GM23338 (cell line): ENCODE results near the gene LRBA. TPM values are rescaled to one million over a fixed set of nuclear protein-coding genes. Genes with fewer than 3 reads are reported as not detected.

Source experiments
- ATAC-seq: fragments of 200-7000 bp; cut with Tn5 transposase; 3 replicates; pipeline ENCODE4 v1.9.1; 2020
- DNase-seq: peaks from one replicate; pipeline ENCODE4 v3.0.0-alpha.2; 2015; ENCODE audit warnings: low spot score
- H2AFZ ChIP-seq: fragments of 200-600 bp; sonication (generic); 2 replicates; pipeline ENCODE4 v1.8.0; 2016; ENCODE audit warnings: antibody characterized with exemption, mild to moderate bottlenecking, moderate library complexity
- H3F3A ChIP-seq: fragments of 200-600 bp; sonication (generic); replicated peaks from 2 replicates; pipeline ENCODE4 v1.8.0; 2017; ENCODE audit warnings: antibody characterized with exemption, mixed run types, low read depth
- H3K27ac ChIP-seq: fragments of 200-600 bp; sonication (generic); 2 replicates; pipeline ENCODE4 v1.6.1; 2016; ENCODE audit warnings: low read depth
- H3K27me3 ChIP-seq: fragments of 200-600 bp; sonication (generic); 2 replicates; pipeline ENCODE4 v1.8.0; 2016; ENCODE audit warnings: mild to moderate bottlenecking, mixed run types, moderate library complexity; ENCODE audit not compliant: insufficient read depth
- H3K36me3 ChIP-seq: fragments of 200-600 bp; sonication (generic); 2 replicates; pipeline ENCODE4 v1.8.0; 2016; ENCODE audit warnings: mild to moderate bottlenecking; ENCODE audit not compliant: insufficient read depth
- H3K4me1 ChIP-seq: fragments of 200-600 bp; sonication (generic); 2 replicates; pipeline ENCODE4 v1.8.0; 2016; ENCODE audit warnings: mild to moderate bottlenecking, moderate library complexity; ENCODE audit not compliant: insufficient read depth
- H3K4me2 ChIP-seq: fragments of 200-600 bp; sonication (generic); 2 replicates; pipeline ENCODE4 v1.7.1; 2017; ENCODE audit warnings: mixed run types
- H3K4me3 ChIP-seq: fragments of 200-600 bp; sonication (generic); 2 replicates; pipeline ENCODE4 v1.6.1; 2016; ENCODE audit warnings: mixed run types
- H3K79me2 ChIP-seq: fragments of 200-600 bp; sonication (generic); replicated peaks from 2 replicates; pipeline ENCODE4 v1.8.0; 2017; ENCODE audit warnings: mild to moderate bottlenecking; ENCODE audit not compliant: insufficient read depth
- H3K9me2 ChIP-seq: fragments of 200-600 bp; sonication (generic); 2 replicates; pipeline ENCODE4 v1.8.0; 2017; ENCODE audit not compliant: insufficient read depth
- H4K20me1 ChIP-seq: fragments of 200-600 bp; sonication (generic); replicated peaks from 2 replicates; pipeline ENCODE4 v1.8.0; 2017; ENCODE audit warnings: mild to moderate bottlenecking; ENCODE audit not compliant: insufficient read depth
- H3K27ac Mint-ChIP-seq: 2 replicates; pipeline ENCODE4 v1.8.0; 2020; ENCODE audit warnings: inconsistent platforms, mild to moderate bottlenecking, moderate library complexity, mixed read lengths
- H3K27me3 Mint-ChIP-seq: 3 replicates; pipeline ENCODE4 v1.8.0; 2022; ENCODE audit warnings: low read depth, mild to moderate bottlenecking, moderate library complexity, mixed read lengths, inconsistent platforms; ENCODE audit not compliant: insufficient read depth, poor library complexity
- H3K36me3 Mint-ChIP-seq: 3 replicates; pipeline ENCODE4 v1.8.0; 2021; ENCODE audit warnings: low read depth, mild to moderate bottlenecking, inconsistent platforms, moderate library complexity, mixed read lengths
- H3K4me1 Mint-ChIP-seq: 3 replicates; pipeline ENCODE4 v1.8.0; 2020; ENCODE audit warnings: mild to moderate bottlenecking, inconsistent platforms, mixed read lengths
- H3K4me3 Mint-ChIP-seq: 3 replicates; pipeline ENCODE4 v1.8.0; 2021; ENCODE audit warnings: moderate library complexity, mild to moderate bottlenecking, inconsistent platforms, mixed read lengths
- H3K9me3 Mint-ChIP-seq: 3 replicates; pipeline ENCODE4 v1.8.0; 2020; ENCODE audit warnings: moderate library complexity, mild to moderate bottlenecking, inconsistent platforms, mixed read lengths
- EZH2phosphoT487 ChIP-seq: fragments of 200-600 bp; sonication (generic); IDR thresholded peaks from one replicate; pipeline ENCODE4 v1.8.1; 2018; ENCODE audit warnings: antibody characterized with exemption; ENCODE audit not compliant: unreplicated experiment
- JUNB ChIP-seq: IDR thresholded peaks from one replicate; pipeline ENCODE4 v1.6.1; 2016; ENCODE audit warnings: antibody characterized with exemption; ENCODE audit not compliant: unreplicated experiment
- POLR2AphosphoS5 ChIP-seq: IDR thresholded peaks from 2 replicates; pipeline ENCODE4 v1.6.1; 2016; ENCODE audit warnings: antibody characterized with exemption, low read depth
- ZNF331 ChIP-seq: fragments of 250-450 bp; sonication (Bioruptor Pico); IDR thresholded peaks from 2 replicates; pipeline ENCODE4 v1.5.0; 2020; ENCODE audit warnings: low read depth, mild to moderate bottlenecking, moderate library complexity
- polyA plus RNA-seq: library from polyadenylated mRNA; unstranded; fragments of >200 nt; fragmentation: Nextera tagmentation; extraction: Ambion mirVana; gene quantifications from 2 replicates; pipeline ENCODE4 v1.2.1, GENCODE V29; 2016
- total RNA-seq: library from RNA; depleted of rRNA; stranded (reverse); fragments of >200 nt; shearing (Covaris generic); gene quantifications from 2 replicates; pipeline ENCODE4 v1.2.3, GENCODE V29; 2014
- TF ChIP-seq, protein P1 (sequence below): fragments of 250-450 bp; sonication (Bioruptor Pico); IDR thresholded peaks from 2 replicates; pipeline ENCODE4 v1.5.0; 2020; ENCODE audit warnings: mild to moderate bottlenecking, moderate library complexity
- TF ChIP-seq, protein P2 (sequence below): IDR thresholded peaks from one replicate; pipeline ENCODE4 v1.6.1; 2018; ENCODE audit warnings: antibody characterized with exemption; ENCODE audit not compliant: unreplicated experiment

Gene LRBA
- total and polyA plus RNA-seq, 2 experiments from 2014 or later, result 23.3 to 126 TPM

DNA sequence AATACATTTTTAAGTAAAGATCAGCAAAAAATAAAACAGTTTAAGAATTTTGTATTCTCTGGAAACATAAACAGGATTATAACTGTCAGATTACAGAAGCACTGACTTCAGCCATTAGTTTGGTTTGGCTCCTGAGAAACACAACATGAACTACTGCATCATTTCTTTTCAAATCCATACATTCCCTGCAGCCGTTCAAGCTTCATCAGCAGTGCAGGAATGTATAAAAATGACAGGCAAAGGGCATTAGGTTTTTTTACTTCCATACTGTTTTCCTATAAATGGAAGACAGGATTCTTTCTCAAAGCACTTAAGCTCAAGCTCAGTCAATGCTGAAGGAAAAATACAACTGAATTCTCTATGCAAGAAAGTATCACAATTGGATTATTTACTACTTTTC lies 437.3 kb downstream of the LRBA start (continued):
- TF ChIP-seq, protein P1, sequence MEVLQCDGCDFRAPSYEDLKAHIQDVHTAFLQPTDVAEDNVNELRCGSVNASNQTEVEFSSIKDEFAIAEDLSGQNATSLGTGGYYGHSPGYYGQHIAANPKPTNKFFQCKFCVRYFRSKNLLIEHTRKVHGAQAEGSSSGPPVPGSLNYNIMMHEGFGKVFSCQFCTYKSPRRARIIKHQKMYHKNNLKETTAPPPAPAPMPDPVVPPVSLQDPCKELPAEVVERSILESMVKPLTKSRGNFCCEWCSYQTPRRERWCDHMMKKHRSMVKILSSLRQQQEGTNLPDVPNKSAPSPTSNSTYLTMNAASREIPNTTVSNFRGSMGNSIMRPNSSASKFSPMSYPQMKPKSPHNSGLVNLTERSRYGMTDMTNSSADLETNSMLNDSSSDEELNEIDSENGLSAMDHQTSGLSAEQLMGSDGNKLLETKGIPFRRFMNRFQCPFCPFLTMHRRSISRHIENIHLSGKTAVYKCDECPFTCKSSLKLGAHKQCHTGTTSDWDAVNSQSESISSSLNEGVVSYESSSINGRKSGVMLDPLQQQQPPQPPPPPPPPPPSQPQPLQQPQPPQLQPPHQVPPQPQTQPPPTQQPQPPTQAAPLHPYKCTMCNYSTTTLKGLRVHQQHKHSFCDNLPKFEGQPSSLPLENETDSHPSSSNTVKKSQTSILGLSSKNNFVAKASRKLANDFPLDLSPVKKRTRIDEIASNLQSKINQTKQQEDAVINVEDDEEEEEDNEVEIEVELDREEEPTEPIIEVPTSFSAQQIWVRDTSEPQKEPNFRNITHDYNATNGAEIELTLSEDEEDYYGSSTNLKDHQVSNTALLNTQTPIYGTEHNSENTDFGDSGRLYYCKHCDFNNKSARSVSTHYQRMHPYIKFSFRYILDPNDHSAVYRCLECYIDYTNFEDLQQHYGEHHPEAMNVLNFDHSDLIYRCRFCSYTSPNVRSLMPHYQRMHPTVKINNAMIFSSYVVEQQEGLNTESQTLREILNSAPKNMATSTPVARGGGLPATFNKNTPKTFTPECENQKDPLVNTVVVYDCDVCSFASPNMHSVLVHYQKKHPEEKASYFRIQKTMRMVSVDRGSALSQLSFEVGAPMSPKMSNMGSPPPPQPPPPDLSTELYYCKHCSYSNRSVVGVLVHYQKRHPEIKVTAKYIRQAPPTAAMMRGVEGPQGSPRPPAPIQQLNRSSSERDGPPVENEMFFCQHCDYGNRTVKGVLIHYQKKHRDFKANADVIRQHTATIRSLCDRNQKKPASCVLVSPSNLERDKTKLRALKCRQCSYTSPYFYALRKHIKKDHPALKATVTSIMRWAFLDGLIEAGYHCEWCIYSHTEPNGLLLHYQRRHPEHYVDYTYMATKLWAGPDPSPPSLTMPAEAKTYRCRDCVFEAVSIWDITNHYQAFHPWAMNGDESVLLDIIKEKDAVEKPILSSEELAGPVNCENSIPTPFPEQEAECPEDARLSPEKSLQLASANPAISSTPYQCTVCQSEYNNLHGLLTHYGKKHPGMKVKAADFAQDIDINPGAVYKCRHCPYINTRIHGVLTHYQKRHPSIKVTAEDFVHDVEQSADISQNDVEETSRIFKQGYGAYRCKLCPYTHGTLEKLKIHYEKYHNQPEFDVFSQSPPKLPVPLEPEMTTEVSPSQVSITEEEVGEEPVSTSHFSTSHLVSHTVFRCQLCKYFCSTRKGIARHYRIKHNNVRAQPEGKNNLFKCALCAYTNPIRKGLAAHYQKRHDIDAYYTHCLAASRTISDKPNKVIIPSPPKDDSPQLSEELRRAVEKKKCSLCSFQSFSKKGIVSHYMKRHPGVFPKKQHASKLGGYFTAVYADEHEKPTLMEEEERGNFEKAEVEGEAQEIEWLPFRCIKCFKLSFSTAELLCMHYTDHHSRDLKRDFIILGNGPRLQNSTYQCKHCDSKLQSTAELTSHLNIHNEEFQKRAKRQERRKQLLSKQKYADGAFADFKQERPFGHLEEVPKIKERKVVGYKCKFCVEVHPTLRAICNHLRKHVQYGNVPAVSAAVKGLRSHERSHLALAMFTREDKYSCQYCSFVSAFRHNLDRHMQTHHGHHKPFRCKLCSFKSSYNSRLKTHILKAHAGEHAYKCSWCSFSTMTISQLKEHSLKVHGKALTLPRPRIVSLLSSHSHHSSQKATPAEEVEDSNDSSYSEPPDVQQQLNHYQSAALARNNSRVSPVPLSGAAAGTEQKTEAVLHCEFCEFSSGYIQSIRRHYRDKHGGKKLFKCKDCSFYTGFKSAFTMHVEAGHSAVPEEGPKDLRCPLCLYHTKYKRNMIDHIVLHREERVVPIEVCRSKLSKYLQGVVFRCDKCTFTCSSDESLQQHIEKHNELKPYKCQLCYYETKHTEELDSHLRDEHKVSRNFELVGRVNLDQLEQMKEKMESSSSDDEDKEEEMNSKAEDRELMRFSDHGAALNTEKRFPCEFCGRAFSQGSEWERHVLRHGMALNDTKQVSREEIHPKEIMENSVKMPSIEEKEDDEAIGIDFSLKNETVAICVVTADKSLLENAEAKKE, result no peak
- TF ChIP-seq JUNB (no peak), EZH2phosphoT487 (no peak), ZNF331 (CRISPR knock-in tag) (no peak)

DNA sequence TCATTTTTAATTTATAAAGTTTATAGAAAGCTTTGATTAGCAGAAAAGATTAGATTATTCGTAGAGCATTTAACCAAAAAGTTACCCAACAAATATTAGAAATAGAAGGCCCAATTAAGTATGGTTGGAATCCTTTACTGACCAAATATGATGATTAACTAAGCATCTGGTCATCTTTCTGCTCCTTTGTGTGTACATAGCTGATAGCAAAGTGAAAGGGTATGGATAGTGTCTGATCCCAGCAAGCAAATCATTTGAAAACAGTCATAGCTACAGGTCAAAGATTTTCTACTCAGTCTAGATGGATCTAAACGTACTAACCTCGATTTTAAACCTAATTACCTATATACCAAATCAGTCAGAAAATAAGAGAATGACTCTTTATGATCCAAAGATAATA lies 440.4 kb downstream of the LRBA start:
- H3K4me3 Mint-ChIP-seq, result no peak overlapping the region
- peaks cover 8% of the 10 kb centered on the region for H3K27me3 Mint-ChIP-seq
- no peak overlapping the region for H3K4me3 ChIP-seq
- no peaks in the 10 kb centered on the region for H3K36me3 Mint-ChIP-seq
- no peak overlapping the region for H3K27ac ChIP-seq
- H3K9me3 Mint-ChIP-seq, result no peaks in the 10 kb centered on the region
- DNase-seq (no peak), ATAC-seq (no peak)
- no peaks in the 10 kb centered on the region for H3K36me3 ChIP-seq
- no peaks in the 10 kb centered on the region for H3F3A ChIP-seq
- peaks cover 22% of the 10 kb centered on the region for H3K27me3 ChIP-seq
- H3K4me1 ChIP-seq, result peaks cover 7% of the 10 kb centered on the region
- no peak overlapping the region for H2AFZ ChIP-seq
- H3K9me2 ChIP-seq, result no peaks in the 10 kb centered on the region
- no peak overlapping the region for H3K27ac Mint-ChIP-seq
- H3K4me1 Mint-ChIP-seq, result peaks cover 7% of the 10 kb centered on the region
- no peaks in the 10 kb centered on the region for H3K79me2 ChIP-seq
- peaks cover 2% of the 10 kb centered on the region; the same call in 1 of the 2 replicates for H4K20me1 ChIP-seq
- no peak overlapping the region for H3K4me2 ChIP-seq
- TF ChIP-seq JUNB (no peak), EZH2phosphoT487 (no peak), POLR2AphosphoS5 (no peak)
- TF ChIP-seq, protein P1, result no peak
- TF ChIP-seq, protein P2, sequence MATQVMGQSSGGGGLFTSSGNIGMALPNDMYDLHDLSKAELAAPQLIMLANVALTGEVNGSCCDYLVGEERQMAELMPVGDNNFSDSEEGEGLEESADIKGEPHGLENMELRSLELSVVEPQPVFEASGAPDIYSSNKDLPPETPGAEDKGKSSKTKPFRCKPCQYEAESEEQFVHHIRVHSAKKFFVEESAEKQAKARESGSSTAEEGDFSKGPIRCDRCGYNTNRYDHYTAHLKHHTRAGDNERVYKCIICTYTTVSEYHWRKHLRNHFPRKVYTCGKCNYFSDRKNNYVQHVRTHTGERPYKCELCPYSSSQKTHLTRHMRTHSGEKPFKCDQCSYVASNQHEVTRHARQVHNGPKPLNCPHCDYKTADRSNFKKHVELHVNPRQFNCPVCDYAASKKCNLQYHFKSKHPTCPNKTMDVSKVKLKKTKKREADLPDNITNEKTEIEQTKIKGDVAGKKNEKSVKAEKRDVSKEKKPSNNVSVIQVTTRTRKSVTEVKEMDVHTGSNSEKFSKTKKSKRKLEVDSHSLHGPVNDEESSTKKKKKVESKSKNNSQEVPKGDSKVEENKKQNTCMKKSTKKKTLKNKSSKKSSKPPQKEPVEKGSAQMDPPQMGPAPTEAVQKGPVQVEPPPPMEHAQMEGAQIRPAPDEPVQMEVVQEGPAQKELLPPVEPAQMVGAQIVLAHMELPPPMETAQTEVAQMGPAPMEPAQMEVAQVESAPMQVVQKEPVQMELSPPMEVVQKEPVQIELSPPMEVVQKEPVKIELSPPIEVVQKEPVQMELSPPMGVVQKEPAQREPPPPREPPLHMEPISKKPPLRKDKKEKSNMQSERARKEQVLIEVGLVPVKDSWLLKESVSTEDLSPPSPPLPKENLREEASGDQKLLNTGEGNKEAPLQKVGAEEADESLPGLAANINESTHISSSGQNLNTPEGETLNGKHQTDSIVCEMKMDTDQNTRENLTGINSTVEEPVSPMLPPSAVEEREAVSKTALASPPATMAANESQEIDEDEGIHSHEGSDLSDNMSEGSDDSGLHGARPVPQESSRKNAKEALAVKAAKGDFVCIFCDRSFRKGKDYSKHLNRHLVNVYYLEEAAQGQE, result no peak
